ENCODE measurements around the gene NR6A1.

Gene NR6A1

DNA sequence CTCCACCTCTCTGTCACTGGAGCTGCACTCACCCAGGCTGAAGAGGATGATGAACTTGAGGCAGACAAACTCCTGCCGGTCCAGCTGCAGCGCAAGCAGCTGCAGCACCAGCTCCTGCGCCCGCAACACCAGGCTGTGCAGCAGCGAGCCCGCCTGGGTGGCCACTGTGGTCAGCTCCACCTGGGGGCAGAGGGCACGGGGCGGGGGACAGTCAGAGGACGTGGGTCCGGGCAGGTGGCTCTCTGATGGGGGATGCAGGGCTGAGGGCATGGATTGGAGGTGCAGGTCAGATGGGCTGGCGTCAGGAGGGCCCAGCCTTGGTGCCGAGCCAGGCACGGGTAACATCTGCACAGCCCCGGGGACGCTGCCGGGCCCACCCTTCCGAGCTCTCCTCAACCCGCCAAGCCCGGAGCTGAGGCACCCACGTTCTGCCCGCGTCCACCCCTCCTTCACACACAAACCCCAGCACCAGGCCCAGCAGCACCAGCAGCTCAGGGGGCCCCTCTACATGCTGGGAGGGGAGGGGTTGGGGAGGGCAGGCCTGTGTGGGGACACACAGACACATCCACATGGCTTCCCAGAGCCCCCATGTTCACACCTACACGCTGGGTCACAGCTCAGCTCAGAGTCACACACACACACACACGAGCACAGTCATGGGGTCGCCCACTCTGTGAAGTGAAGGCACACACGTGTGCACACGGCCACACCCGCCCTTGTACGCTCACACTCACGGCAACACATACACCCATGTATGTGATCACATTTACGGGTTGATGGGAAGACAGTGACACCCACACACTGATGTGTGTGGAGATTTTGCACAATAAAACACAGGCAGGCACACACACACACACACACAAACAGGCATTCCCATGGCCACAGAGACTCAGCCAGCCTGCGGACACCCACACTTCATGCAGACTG, 279.8 kb downstream of the NR6A1 start:
- no peak for DNase-seq (ENCODE audit: low read depth)
- no peak overlapping the region for H3K4me3 ChIP-seq (ENCODE audit: low read depth, low read length)
- no peak for TF ChIP-seq CTCF (IDR thresholded peaks at IDR 0.05; ENCODE audit: control insufficient read depth, extremely low read depth, insufficient read depth)

DNA sequence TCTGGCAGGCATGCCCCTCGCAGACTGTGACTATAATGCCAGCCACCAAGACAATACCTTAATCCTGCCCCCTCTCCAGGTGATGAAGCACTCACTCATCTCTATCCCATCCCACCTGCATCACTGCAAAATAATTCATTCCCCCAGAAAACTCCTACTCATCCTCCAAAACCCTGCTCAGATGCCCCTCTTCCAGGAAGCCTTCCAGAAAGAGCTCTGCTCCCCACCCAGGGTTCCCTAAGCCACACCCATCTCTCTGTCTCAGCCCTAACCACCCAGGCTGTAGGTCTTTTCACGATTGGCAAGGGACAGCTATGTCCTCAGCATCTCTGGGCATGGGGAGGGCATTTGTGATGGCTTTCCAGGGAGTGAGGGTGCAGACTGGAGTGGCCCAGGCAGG, 281.1 kb downstream of the NR6A1 start:
- no peak overlapping the region for H3K4me3 ChIP-seq (ENCODE audit: low read depth, low read length)
- no peak for TF ChIP-seq CTCF (IDR thresholded peaks at IDR 0.05; ENCODE audit: control insufficient read depth, extremely low read depth, insufficient read depth)
- no peak for DNase-seq (ENCODE audit: low read depth)

- no peak for DNase-seq (ENCODE audit: low read depth)
- TF ChIP-seq CTCF (IDR thresholded peaks at IDR 0.05; ENCODE audit: control insufficient read depth, extremely low read depth, insufficient read depth): no peak
- H3K4me3 ChIP-seq (ENCODE audit: low read depth, low read length): no peak overlapping the region
Measured at GRCh38 chr9:124489222-124489621, 281.9 kb downstream of the NR6A1 start.

DNA sequence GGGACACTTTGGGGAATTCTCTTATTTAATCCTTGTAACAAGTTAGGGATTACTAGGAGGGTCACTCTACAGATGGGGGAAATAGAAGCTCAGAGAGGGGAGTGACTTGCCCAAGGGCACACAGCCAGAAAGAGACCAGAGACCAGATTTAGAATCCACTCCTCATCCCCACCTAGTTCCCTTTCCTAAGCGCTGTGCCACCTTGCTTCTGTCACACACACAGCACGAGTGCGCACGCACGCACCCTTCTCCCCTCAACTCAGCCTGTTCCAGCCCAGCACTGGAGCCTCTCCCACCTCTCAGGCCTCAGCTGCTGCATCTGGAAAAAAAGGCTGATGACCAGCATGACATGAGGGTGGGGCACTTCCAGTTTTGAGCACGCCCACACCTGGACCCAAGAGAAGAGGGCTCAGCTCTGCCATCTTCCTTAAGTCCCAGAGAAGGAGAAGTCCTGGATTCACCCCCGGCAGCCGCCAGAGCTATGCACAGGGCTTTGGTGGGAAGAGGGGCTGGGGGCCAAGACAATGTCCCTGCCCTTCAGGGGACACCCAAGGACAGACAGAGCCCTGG, 282.4 kb downstream of the NR6A1 start:
- no peak overlapping the region for H3K4me3 ChIP-seq (ENCODE audit: low read depth, low read length)
- no peak for TF ChIP-seq CTCF (IDR thresholded peaks at IDR 0.05; ENCODE audit: control insufficient read depth, extremely low read depth, insufficient read depth)
- DNase-seq (ENCODE audit: low read depth): no peak

GRCh38 chr9:124487260-124488182, 283.6 kb downstream of the NR6A1 start:
- H3K4me3 ChIP-seq (ENCODE audit: low read depth, low read length): no peak overlapping the region
- no peak for DNase-seq (ENCODE audit: low read depth)
- TF ChIP-seq CTCF (IDR thresholded peaks at IDR 0.05; ENCODE audit: control insufficient read depth, extremely low read depth, insufficient read depth): no peak

DNA sequence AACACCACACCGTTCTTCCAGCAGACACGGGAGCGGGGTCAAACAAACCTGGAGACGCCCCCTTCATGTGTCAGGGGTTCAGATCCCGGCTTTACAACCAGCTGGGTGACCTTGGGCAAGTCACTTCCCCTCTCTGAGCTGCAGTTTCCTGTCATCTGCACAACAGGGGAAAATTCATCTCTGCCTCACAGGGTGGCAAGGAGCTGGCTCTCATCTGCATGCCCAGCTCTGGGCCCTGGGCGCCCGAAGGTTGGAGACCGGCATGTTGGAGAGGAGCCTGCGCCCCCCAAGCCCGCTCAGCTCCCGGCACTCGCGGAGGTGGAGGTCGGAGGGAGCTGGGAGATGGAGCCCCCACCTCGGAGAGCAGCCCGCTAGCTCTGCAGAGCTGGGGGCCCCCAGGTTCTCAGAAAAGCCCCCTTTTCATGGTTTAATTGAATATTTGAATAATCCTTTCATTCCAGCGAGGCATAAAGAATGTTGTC, 284.3 kb downstream of the NR6A1 start:
- H3K4me3 ChIP-seq (ENCODE audit: low read depth, low read length): no peak overlapping the region
- DNase-seq (ENCODE audit: low read depth): no peak
- no peak for TF ChIP-seq CTCF (IDR thresholded peaks at IDR 0.05; ENCODE audit: control insufficient read depth, extremely low read depth, insufficient read depth)

Measured in LNCaP clone FGC (cell line).